Measurements from ENCODE around the gene PDYN.

PDYN gene

DNA sequence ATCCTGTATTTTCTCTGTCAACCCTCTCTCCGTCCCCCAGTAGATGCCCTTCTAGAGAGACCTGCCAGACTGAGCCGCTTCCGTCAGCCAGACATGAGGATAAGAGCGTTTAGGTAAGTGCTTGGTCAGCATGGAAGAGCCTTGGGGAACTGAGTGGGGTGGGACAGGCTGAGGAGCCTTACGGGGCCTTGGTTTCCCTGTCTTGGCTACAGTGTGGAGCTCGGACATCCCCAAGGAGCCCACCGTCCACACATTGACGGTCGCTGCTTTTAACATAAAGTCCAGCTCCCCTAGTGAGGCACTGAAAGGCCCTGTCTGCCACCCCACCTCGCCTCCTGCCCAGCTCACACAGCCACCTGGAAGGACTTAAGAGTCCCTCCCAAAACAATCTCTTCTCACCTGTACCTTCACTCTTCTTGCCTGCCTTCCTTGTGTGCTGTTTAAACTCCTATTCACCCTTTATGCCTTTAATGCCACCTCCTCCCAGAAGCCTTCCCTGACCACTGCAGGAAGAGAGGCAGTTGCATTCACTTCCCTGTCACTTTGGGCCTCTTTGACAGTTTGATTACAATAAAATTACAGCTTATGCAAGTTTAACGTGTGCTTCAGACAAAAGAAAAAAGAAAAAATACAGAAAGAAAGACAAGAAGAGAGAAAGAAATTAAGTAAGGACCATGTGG lies 42.3 kb downstream of the PDYN start:
- TF ChIP-seq GATA1 (IDR thresholded peaks at IDR 0.05; ENCODE audit: low read depth, low read length) (no peak), POLR2A (IDR thresholded peaks at IDR 0.05; ENCODE audit: low read length) (no peak)
- no peak for DNase-seq

DNA sequence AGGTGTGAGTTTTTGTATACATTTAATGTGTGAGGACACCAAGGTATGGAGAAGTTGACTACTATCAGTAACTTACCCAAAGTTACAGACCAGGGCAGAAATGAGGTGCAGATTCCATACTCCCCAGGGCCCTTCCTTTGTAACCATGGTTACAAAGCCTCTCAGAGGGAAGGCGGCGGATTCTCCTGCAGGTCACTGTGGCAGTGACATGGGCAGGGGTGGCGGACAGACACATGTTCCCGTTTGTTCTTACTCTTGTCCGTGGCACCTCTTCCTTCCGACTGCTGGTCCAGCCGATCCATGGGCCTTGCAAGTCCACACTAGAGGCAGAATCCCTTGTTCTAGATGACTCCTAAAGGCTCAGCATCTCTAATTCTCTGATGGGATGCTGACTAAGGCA lies 43.0 kb downstream of the PDYN start:
- DNase-seq: no peak
- no peak for TF ChIP-seq POLR2A (IDR thresholded peaks at IDR 0.05; ENCODE audit: low read length)
- no peak for TF ChIP-seq GATA1 (IDR thresholded peaks at IDR 0.05; ENCODE audit: low read depth, low read length)

DNA sequence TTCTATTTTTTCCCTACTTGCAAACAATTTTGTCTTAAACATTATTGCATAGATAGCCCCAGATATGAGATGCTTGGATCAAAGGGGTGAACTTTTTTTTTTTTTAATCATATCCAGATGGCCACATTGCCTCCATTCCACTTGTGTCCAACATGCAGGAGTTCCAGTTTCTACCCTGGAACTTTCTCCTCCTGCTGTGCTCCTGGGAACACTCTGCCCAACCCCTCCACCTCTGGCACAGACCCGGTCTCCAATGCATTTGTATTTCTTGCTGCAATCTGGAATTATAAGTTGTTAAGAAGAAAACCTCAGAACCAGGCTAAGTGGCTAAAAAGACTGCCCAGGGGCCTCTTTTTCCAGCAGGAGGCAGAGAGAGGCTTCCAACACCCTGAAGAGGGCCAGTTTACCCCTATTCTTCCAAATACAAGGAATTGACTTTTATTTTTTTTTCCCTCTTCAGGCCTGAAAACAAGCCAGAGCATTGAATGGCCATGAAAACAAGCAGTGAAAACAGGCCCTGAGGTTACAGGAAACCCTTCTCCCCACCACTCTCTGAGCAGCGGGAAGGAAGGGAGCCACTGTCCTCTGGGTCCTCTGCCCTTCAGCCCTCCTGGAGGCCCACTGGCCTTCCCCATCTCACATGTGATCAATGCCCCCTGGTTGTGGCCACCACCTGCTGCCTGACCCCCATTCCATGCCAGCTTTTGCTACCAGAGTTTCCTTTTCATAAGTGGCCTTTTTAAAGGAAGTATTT lies 44.3 kb downstream of the PDYN start:
- no peak for DNase-seq
- TF ChIP-seq POLR2A (IDR thresholded peaks at IDR 0.05; ENCODE audit: low read length) (no peak), GATA1 (IDR thresholded peaks at IDR 0.05; ENCODE audit: low read depth, low read length) (no peak)

DNA sequence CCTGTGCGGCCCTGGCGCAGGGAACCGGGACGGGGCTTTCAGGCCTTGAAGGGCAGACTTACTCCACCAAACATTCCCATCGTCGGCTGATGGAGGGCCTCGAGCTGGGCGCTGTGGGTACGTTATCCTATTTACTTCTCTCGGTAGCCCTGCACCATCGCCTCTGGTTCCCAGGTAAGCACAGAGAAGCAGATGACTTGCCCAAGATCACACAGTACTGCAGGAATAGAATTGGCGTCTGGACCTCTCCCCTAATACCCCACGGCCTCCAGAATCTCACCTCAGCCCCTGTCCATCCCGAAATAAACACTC lies 46.4 kb downstream of the PDYN start:
- TF ChIP-seq GATA1 (IDR thresholded peaks at IDR 0.05; ENCODE audit: low read depth, low read length) (no peak), POLR2A (IDR thresholded peaks at IDR 0.05; ENCODE audit: low read length) (no peak)
- DNase-seq: no peak

DNA sequence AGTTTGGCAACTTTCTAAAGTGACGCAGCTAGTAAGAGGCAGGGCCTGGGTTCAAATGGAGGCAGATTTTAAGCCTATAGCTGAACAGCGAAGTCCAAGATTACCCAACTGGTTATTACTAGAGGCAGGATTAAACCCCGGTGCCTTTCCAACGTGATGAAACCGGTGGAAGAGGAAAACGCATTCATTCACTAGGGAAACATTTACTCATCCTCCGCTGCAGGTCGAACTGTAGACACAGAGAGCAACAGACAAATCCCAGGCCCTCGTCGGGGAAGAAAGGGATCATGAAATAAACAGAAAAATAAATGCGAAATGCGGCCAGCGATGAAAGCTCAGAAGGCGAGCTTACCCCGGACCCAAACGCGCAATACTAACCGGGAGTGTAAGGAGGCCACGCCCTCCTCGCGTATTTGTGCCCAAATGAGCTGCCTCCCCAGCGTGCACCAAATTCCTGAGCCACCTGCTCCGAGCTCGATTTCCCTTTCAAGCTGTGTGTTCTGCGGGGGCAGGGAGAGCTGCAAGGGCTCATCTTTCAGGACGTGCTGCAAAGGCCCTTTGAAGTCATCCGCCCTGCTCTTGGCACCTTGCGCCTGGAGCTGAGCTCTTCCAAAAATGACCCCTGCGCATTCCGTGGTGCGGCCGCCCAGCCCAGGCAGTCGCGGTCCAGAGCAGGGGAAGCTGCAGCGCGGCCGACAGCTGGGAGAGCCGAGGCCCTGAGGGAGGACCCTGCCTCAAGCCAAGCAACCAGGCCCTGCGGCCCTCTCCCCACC lies 46.9 kb downstream of the PDYN start:
- no peak for TF ChIP-seq POLR2A (IDR thresholded peaks at IDR 0.05; ENCODE audit: low read length)

DNA sequence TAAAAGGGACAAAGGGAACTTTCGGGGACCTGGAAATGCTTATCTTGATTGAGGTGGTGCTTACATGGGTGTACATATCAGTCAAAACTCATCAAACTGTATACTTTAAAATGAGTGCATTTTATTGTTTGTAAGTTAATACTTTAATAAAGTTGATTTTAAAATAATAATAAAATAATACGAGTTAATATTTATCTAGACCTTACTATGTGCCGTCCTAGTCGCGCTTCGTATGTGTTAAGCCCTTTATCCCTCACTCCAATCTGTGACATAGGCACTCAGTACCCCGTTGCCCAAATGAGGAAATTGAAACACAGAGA lies 47.5 kb downstream of the PDYN start:
- no peak for TF ChIP-seq GATA1 (IDR thresholded peaks at IDR 0.05; ENCODE audit: low read depth, low read length)
- no peak for TF ChIP-seq POLR2A (IDR thresholded peaks at IDR 0.05; ENCODE audit: low read length)
- DNase-seq: no peak

More for the DNA sequence above, 46.9 kb downstream of the PDYN start:
- DNase-seq: no peak

DNA sequence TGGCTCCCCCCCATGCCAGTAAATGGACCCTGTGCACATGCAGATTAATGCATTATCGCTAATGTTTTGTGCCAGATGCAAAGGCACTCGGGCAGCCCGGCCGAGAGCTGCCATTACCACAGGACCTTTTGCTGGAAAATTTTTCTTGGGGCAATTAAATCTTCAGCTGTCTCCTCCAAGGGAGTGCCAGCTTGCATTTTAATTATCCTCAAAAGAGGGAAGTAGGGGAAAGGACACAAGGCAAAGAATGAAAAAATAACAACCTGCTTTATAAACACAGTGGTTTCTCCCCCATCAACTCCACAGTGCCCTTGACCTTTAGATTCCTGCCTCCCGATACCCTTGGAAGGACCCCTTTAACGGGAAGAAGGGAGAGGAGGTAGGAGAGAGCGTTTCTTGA lies 48.2 kb downstream of the PDYN start:
- no peak for DNase-seq
- TF ChIP-seq GATA1 (IDR thresholded peaks at IDR 0.05; ENCODE audit: low read depth, low read length) (no peak), POLR2A (IDR thresholded peaks at IDR 0.05; ENCODE audit: low read length) (no peak)

DNA sequence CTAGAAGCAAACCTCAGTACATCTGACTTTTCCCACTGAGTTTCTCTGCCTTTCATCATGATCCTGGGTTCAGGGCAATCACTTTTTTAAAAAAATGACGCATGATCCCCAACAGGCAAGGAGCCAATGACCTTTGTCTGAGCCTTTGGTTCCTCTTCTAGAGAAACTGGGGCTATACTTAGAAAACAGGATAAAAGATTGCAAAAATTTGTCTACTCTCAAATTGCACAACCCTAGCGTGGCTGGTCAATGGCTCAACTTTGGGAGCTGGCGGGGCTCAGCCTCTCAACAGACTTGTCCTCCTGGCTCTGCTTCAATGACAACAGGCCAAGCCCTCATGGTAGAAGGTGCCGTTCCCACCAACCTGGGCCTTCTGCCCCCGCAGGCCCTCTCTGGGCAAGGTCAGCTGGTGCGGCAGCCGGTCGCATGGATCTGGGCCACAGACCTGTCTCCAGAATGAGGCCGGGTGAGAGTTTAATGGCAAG lies 48.7 kb downstream of the PDYN start:
- no peak for DNase-seq
- TF ChIP-seq GATA1 (IDR thresholded peaks at IDR 0.05; ENCODE audit: low read depth, low read length) (no peak), POLR2A (IDR thresholded peaks at IDR 0.05; ENCODE audit: low read length) (no peak)

DNA sequence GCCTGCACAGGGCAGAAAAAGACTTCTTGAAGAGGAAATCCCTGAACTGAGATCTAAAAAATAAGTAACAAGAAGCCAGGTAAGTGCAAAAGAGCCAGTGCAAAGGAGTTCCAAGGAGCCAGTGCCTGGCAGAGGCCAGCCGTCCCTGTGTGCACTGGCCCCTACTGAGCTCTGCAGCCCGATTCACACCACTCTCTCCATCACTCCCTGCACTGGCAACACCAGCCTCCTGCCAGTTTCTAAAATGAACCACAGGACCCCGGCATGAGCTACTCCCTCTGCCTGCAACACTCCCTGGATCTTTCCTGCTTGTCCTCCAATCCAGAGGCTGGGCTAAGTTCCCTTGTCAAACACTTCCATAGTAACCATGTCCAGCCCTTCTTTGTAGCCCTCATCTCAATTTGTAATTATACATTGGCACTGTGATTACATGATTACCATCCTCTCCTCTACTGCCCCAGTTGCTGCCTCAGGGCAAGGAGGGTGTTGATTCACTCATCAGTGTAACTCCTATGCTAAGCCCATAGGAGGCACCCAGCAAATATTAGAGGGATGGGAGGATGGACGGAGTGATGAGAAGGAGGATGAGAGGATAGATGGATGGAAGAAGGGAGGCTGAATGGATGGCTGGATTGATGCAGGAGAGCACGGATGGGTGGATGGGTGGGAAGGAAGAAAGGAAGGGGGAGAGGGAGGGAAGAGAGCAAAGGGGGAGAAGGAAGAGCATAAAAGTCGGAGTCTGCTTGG lies 49.3 kb downstream of the PDYN start:
- no peak for DNase-seq
- TF ChIP-seq POLR2A (IDR thresholded peaks at IDR 0.05; ENCODE audit: low read length): no peak
- no peak for TF ChIP-seq GATA1 (IDR thresholded peaks at IDR 0.05; ENCODE audit: low read depth, low read length)

DNA sequence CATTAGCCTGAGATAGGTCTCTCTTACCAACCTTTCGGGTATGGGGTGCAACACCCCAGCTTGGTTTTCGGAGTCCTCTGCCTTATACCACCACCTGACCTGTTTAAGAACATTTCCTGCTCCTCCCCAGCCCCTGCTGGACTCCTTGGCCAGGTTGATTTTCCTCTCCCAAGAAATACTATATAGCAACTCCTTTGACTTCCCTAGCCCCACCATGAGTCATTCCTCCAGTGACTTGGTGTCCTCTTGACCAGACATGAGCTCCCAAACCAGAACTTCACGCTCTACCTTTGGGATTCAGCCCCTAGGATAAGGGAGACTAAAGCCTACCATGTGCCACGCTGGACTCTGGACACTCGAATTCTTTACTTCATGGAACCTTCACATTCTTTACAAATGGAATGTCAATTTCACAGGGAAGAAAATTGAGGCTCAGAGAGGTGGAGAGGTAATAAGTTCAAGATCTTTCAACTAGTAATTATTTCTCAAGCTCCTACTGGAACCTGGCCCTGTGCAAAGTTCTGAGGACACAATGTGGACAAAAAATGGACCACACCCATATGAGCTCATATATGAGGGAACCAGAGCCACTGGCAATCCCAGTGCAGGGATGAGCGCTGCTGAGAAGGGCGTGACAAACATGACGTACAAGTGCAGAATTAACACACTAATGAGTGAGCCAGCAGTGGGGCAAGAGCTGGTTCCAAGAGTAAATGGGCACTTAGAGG lies 50.4 kb downstream of the PDYN start:
- TF ChIP-seq POLR2A (IDR thresholded peaks at IDR 0.05; ENCODE audit: low read length) (no peak), GATA1 (IDR thresholded peaks at IDR 0.05; ENCODE audit: low read depth, low read length) (no peak)
- no peak for DNase-seq

DNA sequence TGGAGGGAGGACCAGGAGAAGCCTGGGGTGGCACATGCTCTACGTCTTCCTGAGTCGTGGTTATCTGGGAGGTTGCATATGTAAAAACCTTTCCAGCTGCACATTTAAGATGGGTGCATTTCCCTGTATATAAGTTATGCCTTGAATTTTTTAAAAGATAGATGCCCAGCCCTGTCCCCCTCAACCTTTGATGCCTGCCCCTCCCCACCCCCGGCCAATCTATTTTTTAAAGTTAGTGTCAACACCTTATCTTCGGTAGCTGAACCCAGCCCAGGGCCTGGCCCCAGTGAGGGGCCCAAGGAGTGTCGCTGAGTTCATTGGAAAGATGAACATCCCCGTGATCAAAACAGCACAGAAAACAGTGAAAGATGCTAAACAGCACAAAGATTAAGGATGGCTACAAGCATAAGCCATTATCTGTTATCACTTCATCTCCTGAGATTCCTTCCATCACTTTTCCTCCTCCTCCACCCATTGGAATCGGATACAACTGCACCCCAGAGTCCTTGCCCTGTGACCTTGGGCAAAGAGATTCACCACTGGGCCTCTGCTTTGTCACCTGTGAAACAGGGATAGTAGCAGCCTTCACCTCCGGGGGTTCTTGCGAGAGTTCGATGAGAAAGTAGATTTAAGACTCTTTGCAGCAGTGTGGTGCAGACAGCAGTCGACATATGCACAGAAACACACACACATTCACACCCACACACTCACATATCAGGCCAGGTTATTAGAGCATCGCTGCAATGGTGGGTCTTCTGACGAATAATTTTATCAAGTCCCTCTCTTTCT lies 51.2 kb downstream of the PDYN start:
- TF ChIP-seq POLR2A (IDR thresholded peaks at IDR 0.05; ENCODE audit: low read length) (no peak), GATA1 (IDR thresholded peaks at IDR 0.05; ENCODE audit: low read depth, low read length) (no peak)
- DNase-seq: no peak

DNA sequence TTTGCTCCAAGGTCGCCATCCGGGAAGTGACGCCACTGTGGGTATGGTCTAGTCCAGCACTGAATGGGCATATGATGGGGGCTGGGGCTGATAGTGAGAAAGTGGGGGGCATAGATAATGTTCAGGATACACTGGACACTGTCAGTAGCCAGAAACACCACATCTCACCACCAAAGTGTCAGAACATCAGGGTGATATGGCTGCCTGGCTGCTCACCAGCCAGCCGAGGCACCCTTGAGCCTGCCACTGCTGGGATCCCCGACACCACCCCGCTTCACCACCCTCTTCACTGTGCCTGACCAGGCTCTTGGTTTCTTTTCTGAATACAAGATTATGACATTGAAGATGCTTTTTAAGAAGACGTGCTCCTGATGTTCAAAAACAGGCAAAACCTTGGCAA lies 51.8 kb downstream of the PDYN start:
- DNase-seq: no peak
- TF ChIP-seq GATA1 (IDR thresholded peaks at IDR 0.05; ENCODE audit: low read depth, low read length): no peak
- TF ChIP-seq POLR2A (IDR thresholded peaks at IDR 0.05; ENCODE audit: low read length): no peak

DNA sequence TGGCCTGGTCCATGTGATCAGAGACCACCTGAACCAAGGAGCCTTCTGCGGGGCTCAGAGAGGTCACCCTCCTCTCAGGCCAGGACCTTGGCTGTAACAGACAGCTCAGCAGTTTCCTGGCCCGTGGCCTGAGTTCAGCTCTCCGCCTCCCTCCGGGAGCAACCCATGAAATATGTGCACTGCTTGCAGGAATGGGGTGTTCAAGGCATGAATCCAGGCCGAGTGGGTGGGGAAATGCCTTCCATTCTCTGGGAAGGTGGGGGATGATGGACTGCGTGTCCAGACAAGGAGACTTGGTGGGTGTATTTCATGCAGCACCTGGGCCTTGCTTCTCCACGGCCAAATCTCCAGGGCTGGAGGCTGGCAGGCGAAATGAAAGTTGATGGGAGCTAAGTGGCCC lies 52.6 kb downstream of the PDYN start:
- TF ChIP-seq GATA1 (IDR thresholded peaks at IDR 0.05; ENCODE audit: low read depth, low read length): no peak
- no peak for TF ChIP-seq POLR2A (IDR thresholded peaks at IDR 0.05; ENCODE audit: low read length)
- no peak for DNase-seq
